Calu3 (cell line): Measurements from ENCODE around the gene KCNH1. TPM values are rescaled to one million over a fixed set of nuclear protein-coding genes. Genes with fewer than 3 reads are reported as not detected.

Experiments
- BruUV-seq: library from RNA; stranded (reverse); fragments of 400-500 nt; replicated peaks from 2 replicates; lab custom pipeline; 2021; lab: Mats Ljungman, UMichigan
- CTCF ChIA-PET: fragments of 300-600 bp; sonication (Branson Sonifier 250); formaldehyde crosslinking; loops from one replicate; lab custom pipeline; 2022; ENCODE audit warnings: antibody characterized with exemption; lab: Charles Lee
- DNase-seq: peaks from one replicate; pipeline ENCODE4 v3.0.0; 2022
- H3K27ac Mint-ChIP-seq: one replicate; pipeline ENCODE4 v1.8.0; 2022; ENCODE audit warnings: mixed read lengths; ENCODE audit not compliant: unreplicated experiment
- H3K27me3 Mint-ChIP-seq: one replicate; pipeline ENCODE4 v1.8.0; 2022; ENCODE audit warnings: mixed read lengths; ENCODE audit not compliant: unreplicated experiment
- H3K36me3 Mint-ChIP-seq: one replicate; pipeline ENCODE4 v1.8.0; 2022; ENCODE audit warnings: mild to moderate bottlenecking, moderate library complexity, mixed read lengths; ENCODE audit not compliant: insufficient read depth, unreplicated experiment
- H3K4me1 Mint-ChIP-seq: one replicate; pipeline ENCODE4 v1.8.0; 2022; ENCODE audit warnings: mild to moderate bottlenecking, low read depth, mixed read lengths; ENCODE audit not compliant: unreplicated experiment
- H3K4me3 Mint-ChIP-seq: one replicate; pipeline ENCODE4 v1.8.0; 2022; ENCODE audit warnings: mild to moderate bottlenecking, low read depth, moderate library complexity, mixed read lengths; ENCODE audit not compliant: unreplicated experiment
- H3K9me3 Mint-ChIP-seq: one replicate; pipeline ENCODE4 v1.8.0; 2022; ENCODE audit warnings: low read depth, mixed read lengths; ENCODE audit not compliant: unreplicated experiment
- CTCF ChIP-seq: fragments of 200-600 bp; IDR thresholded peaks from one replicate; pipeline ENCODE4 v1.8.0; 2022; ENCODE audit warnings: antibody characterized with exemption; ENCODE audit not compliant: unreplicated experiment
- intact Hi-C: fragments of 100-400 bp; cut with micrococcal nuclease; formaldehyde crosslinking; loops from one replicate; pipeline ENCODE4 v1.10.0; 2022; ENCODE audit not compliant: unreplicated experiment
- total RNA-seq: library from RNA; stranded (reverse); gene quantifications from 2 replicates; pipeline ENCODE4 v1.2.3, GENCODE V29; 2022

The KCNH1 gene
- total RNA-seq, 1 experiment from 2014 or later, result not detected

- peaks cover 36% of the 10 kb centered on the region for H3K27me3 Mint-ChIP-seq
- no peak overlapping the region for H3K4me3 Mint-ChIP-seq
- no peak overlapping the region for H3K27ac Mint-ChIP-seq
- CTCF ChIA-PET, result no interaction called here
- DNase-seq, result no peak
- H3K36me3 Mint-ChIP-seq, result no peaks in the 10 kb centered on the region
- H3K9me3 Mint-ChIP-seq, result no peaks in the 10 kb centered on the region
- no peaks in the 10 kb centered on the region for H3K4me1 Mint-ChIP-seq
- no peak for TF ChIP-seq CTCF
- intact Hi-C loops, result loop anchor here (10.0 kb wide), 1 partner anchor 313 kb away; the partner anchor contains the start of gene KCNH1
- BruUV-seq, result no TSS peak
These were observed 312.3 kb downstream of the KCNH1 start for GRCh38 chr1:210821615-210822014.

- Mint-ChIP-seq H3K36me3 (no peaks in the 10 kb centered on the region), H3K27ac (no peak overlapping the region), H3K9me3 (no peaks in the 10 kb centered on the region), H3K4me3 (no peak overlapping the region), H3K27me3 (peaks cover 36% of the 10 kb centered on the region), H3K4me1 (no peaks in the 10 kb centered on the region)
- no peak for DNase-seq
- TF ChIP-seq CTCF, result no peak
- CTCF ChIA-PET, result no interaction called here
- intact Hi-C loops, result no loop called here
- no TSS peak for BruUV-seq
These were observed 314.7 kb downstream of the KCNH1 start for GRCh38 chr1:210819266-210819665.

DNA sequence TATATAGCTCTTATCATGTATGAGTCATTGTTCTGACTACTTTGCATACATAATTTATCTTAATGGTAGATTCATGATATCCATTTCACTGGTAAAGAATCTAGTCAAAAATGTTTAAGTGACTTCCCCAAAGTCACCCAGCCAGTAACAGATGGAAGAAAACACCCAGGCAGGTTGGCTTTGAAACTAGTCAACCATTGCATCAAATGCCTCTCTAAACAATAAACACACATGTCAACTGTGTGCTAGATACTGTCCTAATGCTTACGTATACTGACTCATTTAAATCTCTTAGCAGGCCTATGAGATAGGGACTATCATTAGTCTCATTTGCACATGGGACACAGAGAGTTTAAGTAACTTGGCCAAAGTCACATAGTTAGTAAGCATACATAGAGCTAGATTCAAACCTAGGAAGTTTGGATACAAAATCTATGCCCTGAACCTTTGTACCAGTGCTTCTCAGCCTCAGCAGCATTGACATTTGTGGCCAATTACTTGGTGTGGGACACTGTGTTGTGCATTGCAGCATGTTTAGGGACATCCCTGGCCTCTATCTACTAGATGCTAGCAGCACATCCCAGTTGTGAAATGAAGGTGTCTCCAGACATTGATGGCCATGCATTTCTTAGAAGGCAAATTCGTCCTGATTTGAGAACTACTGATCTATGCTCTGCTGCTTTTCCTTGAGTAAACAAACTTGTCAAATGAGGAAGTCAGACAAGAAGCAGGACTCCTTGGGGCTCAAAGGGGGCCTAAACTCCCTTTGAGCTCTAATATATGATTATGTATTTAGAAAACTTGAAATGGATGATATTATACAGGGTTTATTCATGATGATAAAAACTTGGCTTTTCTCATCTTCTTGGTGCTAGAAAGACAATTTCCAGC is 316.3 kb downstream of the KCNH1 start:
- H3K27me3 Mint-ChIP-seq, result peaks cover 30% of the 10 kb centered on the region
- no TSS peak for BruUV-seq
- no peak overlapping the region for H3K27ac Mint-ChIP-seq
- TF ChIP-seq CTCF, result no peak
- no peak overlapping the region for H3K4me3 Mint-ChIP-seq
- no peak for DNase-seq
- CTCF ChIA-PET, result interaction anchor here (1.2 kb wide), 1 partner anchor 17 kb away, joined by 3 read pairs; no protein-coding TSS in a partner anchor
- no peaks in the 10 kb centered on the region for H3K9me3 Mint-ChIP-seq
- no peaks in the 10 kb centered on the region for H3K4me1 Mint-ChIP-seq
- no peaks in the 10 kb centered on the region for H3K36me3 Mint-ChIP-seq
- intact Hi-C loops, result no loop called here

- TF ChIP-seq CTCF, result no peak
- intact Hi-C loops, result no loop called here
- Mint-ChIP-seq H3K4me1 (no peaks in the 10 kb centered on the region), H3K27ac (no peak overlapping the region), H3K27me3 (peaks cover 24% of the 10 kb centered on the region), H3K4me3 (no peak overlapping the region), H3K36me3 (no peaks in the 10 kb centered on the region), H3K9me3 (no peaks in the 10 kb centered on the region)
- BruUV-seq, result no TSS peak
- CTCF ChIA-PET, result no interaction called here
- no peak for DNase-seq
These were observed 318.1 kb downstream of the KCNH1 start for GRCh38 chr1:210815641-210816550.
